ENCODE measurements around the gene PGAM2.

Gene PGAM2

DNA sequence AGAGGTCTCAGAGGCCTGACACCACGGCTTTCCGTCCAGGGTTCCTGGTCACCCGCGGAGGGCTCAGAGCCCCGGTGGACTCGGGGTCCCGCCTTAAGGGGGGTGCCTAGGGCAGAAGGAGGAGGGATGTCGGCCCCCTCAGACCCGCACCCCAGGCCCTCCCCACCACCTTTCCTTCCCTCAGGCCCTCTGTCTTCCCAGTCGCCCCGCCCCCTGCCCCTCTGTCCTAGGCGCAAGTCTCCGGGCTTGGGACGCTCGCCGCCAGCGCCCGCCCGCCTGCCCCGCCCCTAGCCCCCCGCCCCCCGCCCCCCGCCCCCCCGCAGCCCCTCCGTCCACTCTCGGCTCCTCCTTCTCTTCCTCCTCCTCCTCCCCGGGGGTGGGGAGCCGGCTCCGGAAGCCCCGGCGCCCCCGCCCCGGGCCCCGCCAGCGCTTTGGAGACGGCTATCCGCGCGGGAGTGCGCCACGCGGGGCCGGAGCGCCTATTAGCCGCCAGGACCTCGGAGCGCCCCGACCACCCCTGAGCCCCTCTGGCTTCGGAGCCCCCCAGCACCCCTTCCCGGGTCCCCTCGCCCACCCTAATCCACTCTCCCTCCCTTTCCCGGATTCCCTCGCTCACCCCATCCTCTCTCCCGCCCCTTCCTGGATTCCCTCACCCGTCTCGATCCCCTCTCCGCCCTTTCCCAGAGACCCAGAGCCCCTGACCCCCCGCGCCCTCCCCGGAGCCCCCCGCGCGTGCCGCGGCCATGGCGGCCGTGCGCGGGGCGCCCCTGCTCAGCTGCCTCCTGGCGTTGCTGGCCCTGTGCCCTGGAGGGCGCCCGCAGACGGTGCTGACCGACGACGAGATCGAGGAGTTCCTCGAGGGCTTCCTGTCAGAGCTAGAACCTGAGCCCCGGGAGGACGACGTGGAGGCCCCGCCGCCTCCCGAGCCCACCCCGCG lies 38.8 kb upstream of the PGAM2 start, which contains the start of gene AEBP1:
TSS of gene AEBP1 (plus strand) at position 423 of the 937 bp plus-strand sequence. CDS start at position 744, 321 bp downstream.
- DNase-seq (ENCODE audit: low read depth in 4 of 4, low spot score in 1 of 4) = no peak

DNA sequence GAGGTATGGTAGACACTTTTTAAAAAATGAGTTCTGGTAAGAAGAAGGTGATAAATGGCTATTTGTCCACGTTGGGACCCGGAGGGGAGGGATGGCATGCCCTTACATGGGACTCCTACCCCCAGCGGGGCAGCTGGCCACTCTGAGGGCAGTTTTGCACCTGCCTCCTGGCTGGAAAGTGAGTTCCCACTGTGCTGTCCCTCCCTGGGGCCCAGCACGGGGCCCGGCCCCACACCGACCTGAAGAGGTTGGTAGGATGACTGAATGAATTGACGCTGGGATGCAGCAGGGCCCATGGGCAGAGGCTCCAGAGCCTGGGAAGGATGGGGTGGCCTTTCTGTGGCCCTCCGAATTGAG lies 38.2 kb upstream of the PGAM2 start:
- no peak for DNase-seq (ENCODE audit: low read depth in 4 of 4, low spot score in 1 of 4)

DNA sequence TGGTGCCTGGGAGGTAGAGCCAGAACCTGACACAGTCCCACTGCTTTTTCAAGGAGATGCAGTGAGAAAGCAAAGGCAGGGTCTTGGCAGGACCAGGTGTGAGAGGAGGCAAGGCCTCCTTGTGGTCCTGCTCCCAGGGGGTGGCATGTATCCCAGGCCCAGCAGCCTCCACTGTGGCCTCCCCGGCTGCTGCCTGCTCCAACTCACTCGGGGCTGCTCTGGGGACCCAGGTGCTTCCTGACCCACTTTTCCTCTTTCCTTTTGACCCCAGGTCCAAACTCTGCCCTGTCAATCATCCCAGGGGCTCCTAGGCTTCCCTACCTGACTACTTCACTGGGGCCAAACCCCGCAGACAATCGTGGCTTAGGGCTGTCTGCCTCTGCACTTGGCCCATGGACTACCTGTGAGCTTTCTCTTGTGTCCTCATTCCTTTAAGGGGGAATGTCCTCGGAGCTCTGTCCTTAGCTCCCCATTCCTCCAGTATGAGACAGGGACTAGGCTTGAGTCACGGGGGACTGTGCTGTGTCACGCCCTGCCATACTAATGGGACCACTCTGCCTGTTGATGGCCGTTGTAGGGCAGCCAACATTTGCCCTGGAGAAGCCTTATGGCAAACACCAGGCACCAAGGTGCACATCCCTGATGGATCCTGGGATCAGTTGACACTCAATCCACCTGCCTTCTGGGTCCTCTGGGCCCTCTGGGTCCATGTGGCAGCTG lies 37.6 kb upstream of the PGAM2 start:
- DNase-seq (ENCODE audit: low read depth in 4 of 4, low spot score in 1 of 4) = no peak

DNA sequence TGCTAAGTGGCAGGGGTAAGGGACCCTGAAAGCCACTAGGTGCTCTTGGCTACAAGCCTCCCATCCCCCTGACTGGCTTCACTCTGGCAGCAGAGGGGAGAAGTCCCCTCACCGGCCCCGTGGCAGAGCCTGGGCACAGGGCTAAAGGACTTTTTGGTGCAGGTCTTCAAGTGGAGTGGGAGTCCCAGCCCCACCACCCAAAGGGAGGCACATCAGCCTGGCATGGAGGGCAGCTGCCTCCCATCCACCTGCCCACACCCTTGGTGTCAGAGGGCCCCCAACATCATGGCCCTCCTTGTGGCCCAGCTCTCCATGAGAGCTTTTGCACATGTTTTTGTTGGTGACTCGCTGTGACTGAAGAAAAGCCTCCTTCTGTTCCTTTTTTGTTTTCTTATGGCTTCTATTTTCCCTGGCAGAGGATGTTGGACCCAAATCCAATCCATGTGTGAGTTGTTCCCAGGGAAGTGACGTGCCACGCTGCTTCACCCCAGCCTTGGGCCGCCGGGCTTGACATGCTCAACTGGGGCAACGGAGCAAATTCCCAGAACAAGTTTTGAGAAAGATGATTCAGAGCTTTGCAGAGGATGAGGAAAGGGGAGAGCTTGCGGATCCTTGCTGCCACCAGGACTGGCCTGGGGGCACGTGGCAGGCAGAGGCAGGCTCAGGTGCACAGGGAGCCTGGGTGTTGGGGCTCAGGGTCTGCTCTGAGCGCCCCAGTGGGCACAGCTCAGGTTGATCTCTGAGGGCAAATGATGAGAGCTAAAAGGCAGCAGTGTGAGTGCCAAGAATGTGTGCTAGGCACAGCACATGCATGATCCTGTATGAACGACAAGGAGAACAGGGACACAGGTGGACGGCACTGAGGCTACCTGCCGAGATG lies 36.8 kb upstream of the PGAM2 start:
- no peak for DNase-seq (ENCODE audit: low read depth in 4 of 4, low spot score in 1 of 4)

DNA sequence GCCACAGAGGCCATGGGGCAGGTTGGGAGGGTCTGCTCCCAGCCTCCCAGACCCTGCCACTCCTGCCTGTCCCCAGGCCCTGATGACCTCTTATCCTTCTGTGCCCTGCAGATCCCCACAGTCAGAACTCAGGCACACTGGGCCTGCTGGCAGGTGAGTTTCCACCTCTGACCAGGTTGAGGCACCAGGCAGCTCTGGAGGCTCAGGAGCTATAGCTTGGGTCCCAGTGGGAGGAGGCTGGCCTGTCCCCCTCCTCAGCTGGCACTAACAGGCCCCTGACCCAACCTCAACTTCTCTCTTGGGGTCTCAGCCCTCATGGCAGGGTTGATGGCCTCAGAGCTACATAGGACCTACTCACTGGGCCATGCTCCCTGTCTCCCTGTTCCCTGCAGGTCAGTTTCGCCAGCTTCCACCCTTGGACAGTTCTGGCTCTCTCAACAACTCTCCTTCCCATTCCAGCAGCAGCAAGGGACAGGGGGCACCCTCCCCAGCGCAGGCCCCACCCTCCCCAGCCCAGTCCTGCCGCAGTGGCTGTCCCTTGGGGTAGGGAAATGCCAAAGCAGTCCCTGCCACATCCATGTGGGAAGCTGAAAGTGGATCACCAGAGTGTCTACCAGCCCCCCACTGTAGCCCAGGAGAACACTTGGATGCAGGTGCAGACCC lies 36.1 kb upstream of the PGAM2 start:
- DNase-seq (ENCODE audit: low read depth in 4 of 4, low spot score in 1 of 4) = no peak

DNA sequence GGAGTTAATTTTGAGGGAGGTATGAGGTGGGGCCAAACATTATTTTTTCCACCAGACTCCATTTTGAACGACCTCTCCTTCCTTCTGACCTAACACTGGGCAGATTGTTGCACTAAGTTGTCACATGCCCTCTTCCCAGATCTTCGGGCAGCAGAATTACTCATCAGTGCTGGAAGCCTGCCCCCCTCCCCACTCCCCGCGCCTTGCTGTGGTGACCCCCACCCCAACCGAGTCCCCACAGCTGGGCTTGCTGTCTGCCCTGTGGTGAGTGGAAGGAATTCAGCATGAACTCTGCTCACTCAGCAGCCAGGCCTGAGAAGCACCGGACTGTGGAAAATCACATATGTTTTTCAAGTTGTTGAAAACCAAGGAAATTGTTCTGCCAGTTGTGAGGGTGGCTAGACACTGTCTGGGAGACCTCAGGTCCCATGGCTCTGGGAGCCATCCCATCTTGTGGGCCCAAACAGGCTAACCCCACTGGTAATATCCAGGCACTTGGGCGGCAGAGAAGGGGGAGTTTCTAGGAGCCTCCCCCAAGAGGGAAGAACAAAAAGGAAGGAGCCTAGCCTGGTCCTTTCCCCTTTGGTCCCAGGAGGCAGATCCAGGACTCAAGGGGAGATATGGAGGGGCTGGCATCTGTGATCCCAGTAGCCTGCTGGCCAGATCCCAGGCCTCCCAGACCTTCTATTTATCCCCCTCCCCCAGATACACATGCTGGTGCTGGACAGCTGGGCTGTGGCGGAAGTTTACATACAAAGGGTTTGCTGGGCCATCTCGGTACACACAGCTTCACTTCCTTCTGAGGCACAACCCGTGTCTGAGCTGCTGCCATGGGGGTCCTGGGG lies 35.3 kb upstream of the PGAM2 start:
- no peak for DNase-seq (ENCODE audit: low read depth in 4 of 4, low spot score in 1 of 4)

DNA sequence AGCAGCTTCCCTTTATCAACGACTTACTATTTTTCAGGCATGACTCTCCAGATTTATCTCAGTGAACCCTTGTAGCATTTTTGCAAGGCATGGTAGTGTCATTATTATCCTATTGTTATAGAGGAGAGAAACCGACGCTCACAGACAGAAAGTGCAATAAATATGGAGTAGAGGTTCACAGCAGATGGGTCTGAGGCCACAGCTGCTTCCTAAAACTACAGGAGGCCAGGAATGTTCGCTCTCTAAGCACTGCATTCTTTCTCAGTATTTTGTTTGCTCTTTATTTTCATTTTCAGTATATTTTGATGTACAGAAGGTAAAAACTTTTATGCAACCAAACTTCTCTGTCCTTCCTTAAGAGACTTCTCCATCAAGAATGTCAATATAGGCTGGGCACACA lies 34.3 kb upstream of the PGAM2 start:
- DNase-seq (ENCODE audit: low read depth in 4 of 4, low spot score in 1 of 4) = no peak

DNA sequence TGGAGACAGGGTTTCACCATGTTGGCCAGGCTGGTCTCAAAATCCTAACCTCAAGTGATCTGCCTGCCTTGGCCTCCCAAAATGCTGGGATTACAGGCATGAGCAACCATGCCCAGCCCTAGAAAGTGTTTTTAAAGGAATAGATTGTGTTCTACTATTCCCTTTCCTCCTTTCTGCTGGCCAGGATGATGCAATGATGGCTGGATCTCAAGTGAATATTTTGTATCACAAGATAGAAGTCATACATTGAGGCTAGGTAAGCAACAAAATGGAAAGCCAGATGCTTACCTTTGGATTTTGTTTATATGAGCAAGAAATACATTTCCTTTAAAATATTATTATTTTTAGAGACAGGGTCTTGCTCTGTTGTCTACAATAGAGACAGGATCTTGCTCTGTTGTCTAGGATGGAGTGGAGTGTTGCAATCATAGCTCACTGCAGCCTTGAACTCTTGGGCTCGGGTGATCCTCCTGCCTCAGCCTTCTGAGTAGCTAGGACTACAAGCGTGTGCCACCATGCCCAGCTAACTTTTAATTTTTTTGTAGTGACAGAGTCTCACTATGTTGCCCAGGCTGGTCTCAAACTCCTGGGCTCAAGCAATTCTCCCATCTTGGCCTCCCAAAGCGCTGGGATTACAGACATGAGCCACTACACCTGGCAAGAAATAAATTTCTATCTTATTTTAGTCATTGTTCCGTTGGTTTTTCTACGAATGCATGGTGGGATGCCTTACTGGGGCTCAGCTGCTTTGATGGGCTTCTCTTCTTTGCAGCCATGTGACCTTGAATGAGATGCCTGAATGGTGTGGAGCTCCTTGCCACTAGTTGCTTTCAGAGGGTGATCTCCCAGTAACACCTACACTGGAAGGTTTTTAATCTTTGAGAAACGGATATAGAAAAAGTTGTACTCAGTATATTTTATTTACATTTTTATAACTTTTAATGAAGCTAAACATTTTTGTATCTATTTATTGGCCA lies 33.0 kb upstream of the PGAM2 start:
- DNase-seq (ENCODE audit: low read depth in 4 of 4, low spot score in 1 of 4) = no peak

DNA sequence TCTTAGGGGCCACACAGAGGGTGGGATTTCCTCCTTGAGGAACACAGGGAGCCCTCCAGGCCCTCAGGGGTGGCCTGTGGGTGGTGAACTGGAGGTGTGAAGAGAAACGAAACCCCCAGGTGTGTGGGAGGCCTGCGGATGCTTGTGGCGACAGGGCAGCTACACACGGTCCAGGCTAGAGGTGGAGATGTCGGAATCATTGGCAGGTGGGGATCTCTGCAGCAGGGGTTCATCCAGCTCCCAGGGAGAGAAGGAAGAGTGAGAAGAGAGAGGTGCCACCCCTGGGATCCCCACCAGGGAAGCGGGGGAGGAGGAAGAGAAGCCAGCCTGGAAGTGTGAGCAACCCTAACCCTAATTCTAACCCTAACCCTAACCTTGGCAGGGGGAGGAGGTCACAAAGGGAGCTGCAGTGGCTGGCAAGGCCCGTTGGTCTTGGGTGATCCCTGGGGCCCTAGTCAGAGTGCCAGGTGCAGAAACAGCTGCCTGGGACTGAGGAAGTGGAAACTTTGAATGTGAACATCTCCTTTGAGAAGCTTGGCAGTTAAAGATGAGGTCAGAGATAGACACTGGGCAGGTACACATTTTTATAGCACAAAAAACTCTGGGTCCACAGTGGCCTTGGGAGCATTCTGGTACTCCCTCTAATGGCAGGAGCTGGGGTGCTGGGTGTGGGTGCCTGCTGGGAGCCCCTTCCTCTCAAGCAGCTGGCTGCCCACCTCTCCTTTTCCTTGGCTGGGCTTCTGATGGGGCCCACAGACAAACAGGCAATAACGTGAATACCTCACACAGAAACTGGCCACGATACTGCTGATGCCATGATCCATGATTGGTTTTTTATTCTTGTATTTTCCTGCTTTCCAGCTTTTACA lies 31.9 kb upstream of the PGAM2 start:
- DNase-seq (ENCODE audit: low read depth in 4 of 4, low spot score in 1 of 4) = no peak

DNA sequence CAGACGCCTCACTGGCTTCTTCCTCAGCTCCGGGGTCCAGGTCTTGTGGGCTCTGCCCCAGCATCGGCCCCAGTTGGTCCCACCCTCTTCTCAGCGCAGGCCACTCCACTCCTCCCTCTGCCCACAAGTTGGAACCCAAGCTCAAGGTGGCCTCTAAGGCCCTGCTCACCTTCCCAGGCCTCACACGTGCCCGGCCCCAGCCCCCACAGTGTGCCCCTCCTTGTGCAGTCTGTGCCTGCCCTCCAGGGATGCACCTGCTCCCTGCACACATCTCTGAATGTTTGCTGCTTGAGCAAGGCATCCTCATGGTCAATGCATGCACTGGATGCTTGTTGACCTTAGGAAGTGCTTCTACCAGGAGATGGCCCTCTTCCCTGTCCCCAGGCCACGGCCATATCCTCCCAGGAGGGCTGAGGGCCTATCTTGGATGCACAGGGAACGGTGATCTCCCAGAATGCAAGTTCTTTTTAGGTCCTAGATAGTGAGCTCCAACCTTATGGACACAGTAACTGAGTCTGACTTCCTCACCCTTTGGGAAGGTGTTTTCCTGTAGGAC lies 31.0 kb upstream of the PGAM2 start:
- no peak for DNase-seq (ENCODE audit: low read depth in 4 of 4, low spot score in 1 of 4)

DNA sequence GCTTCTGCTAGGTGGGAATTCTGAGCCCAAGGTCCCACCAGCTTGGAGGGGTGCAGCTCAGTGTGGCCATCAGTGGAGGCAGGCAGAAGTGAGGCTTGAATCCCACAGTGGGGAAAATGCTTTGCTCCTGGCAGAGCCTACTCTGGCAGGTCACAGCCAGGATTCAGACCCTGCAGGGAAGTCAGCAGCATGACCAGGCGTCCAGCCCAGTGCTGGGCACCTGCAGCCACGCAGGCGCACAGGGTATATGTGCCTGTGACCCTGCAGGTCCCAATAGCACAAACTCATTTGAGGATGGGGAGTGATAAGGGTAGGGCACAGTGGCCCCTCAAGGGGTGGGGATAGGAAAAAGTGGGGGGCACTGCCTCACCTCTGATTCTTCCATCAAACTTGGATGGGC lies 30.4 kb upstream of the PGAM2 start:
- DNase-seq (ENCODE audit: low read depth in 4 of 4, low spot score in 1 of 4) = no peak

DNA sequence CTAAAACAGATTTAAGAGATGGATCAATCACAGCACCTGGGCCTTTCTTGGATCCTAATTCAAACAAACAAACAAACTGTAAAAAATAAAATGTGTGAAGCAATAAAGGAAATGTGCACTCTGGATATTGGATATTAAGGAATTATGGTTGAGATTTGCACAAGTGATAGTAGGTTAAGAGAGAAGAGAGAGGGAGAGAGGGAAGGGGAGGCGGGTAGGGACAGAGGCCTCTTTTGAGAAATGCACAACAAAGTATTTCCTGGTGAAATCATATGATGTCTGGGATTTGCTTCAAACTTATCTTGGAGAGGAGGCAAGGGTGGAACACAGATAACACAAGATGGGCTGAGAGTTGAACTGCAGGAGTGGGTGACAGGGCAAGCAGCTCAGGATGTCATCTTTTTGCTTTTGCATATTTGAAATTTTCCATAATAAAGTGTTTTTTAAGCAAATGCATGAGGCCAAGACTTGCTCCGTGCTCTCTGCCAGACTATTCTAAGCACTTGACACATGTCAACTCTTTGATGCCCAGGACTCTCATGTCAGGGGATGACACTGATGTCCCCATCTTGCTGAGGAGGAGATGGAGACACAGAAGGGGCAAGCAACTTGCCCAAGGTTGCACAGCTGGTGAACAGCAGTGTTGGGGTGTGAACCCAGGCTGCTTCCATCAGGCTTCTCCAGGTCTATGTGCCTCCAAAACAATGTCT lies 29.7 kb upstream of the PGAM2 start:
- DNase-seq (ENCODE audit: low read depth in 4 of 4, low spot score in 1 of 4) = no peak

DNA sequence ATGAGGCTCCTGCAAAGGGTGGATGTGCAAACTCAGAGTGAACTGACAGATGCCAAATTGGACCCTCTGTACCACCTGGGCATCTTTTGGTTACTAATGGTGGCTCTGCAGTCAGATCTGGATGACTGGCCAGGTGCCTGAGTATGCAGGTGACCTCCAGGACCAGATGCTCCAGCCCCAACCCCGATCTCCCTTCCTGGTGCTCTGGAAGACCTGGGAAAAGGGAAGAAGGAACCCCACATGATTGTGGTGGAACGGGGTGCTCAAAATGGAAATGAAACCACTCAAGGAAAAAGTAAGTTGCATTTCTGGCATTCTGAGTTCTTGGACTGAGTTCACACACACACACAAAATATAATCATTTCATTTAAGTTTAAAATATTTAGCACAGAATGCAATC lies 29.0 kb upstream of the PGAM2 start:
- DNase-seq (ENCODE audit: low read depth in 4 of 4, low spot score in 1 of 4) = no peak

DNA sequence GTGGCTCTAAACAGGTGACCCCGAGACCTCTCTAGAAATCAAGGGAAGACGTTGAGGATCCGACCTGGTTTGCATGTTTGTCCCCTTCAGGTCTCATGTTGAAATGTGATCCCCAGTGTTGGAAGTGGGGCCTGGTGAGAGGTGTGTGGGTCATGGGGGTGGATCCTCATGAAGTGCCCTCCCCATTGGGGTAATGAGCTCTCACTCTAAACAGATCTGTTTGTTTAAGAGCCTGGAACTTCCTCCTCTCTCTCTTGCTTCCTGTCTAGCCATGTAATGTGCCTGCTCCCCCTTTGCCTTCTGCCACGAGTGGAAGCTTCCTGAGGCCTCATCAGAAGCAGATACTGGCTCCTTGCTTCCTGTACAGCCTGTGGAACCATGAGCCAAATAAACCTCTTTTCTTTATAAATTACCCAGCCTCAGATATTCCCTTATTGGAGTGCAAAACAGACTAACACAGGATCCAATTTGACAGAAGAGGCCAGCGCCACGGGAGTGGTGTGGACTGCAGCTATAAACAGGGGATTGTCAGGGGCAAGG lies 27.8 kb upstream of the PGAM2 start:
- DNase-seq (ENCODE audit: low read depth in 4 of 4, low spot score in 1 of 4) = no peak

DNA sequence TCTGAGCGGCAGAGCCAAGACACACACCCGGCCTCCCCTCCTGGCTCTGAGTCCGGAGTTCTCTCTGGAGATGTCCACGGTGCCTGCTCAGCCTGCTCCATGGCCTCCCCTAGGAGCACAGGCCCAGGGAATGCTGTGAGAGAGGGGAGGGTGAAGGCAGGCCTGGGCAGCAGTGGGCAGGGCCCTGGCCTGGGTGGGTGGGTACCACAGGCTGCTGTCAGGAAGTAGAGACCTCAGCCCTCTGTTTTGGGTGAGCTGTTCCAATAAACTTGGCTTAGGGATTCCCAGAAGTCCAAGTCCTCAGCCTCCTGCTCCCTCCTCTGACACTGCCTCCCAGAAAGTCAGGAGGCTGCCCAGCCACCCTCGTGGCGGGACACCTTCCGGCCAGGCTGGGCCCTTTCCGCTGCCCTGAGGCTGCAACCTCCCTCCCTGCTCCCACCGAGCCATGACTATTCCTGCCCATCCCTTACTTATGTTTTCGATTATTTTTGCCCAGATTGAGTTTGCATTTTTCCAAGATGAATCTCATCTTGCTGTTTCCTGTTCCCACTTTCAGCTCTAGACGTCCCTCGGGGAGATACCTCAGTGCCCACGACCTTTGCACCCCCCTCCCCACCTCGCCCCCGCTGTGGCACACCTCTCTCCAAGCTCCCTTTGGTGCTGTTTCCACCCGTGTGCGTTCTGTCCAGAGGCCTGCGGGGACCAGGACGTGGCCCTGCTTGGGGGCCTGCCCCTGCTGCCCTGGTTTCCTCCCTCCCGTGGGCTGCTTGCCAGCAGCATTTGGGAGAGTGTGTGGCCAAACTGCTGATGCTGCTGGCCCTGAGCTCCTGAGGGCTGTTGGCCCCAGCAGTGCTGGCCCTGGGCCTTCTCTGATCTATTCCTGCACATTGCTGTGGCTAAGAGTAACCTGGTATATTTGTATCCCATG lies 22.8 kb upstream of the PGAM2 start:
- no peak for DNase-seq (ENCODE audit: low read depth in 4 of 4, low spot score in 1 of 4)

DNA sequence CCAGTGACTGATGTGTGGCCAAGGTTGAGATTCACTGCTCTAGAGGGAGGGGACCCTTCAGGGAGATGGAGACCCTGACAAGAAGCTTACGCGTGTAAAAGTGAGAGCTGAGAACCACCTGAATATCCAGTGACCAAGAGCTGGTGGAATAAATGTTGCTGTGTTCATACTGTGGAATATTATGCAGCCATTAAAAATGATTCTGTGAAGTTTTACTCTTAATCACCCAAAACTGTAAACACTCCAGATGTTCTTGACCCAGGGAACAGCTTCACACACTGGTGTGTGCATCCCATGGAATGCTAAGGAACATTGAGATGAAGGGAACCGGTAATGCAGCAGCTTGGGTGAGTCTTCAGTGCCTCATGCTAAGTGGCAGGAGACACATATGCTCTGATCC lies 21.3 kb upstream of the PGAM2 start:
- no peak for DNase-seq (ENCODE audit: low read depth in 4 of 4, low spot score in 1 of 4)
